Amygdala (tissue), 56 donors: ENCODE results near the gene SPATA32.
"Not testable (repeated sequence)": the region's sequence is repeated elsewhere in the genome, so short reads cannot be mapped to it uniquely, and the experiment has no call there.

Source experiments
- DNase-seq, 56 donors: peaks; one replicate each; lab custom pipeline; 2025; lab: John Stamatoyannopoulos, UW

Gene SPATA32

DNA sequence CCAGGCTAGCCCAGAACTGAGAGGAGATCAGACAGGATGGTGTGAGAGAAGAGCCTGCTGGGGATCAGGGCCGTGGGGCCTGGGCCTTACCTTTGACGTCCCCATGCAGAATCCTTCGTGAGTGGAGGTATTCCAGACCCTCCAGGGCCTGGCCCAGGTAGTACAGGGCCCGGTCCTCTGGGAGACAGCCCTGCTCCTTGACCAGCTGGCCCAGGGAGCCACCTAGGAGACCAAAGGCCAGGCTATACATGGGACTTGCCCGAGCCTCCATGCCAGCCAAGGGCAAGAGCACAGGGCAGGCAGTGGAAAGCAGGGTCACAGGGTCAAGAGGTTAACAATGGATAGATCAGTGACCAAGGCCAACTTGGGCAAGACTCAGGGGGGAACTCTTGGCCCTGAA, 12.1 kb upstream of the SPATA32 start:
- DNase-seq = no peak

DNA sequence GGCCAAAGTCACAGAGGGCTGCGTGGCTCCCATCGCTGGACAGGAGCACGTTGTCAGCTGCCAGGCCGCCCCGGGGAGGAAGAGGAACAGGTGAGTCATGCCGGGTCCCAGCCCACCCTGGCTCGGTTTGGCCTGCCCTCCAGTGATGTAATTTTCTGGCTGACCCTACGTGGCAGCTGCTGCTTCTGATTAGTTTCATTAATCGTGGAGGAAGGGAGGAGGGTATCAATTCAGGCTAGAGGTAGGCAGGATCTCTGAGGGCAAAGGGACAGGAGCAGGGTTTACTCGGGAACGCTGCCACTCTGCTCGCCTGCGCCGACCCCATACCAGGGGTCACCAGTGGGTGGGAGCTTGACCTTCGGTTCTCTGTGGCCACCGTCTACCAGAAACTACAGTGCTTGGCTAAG, 11.7 kb upstream of the SPATA32 start:
- DNase-seq = no peak

DNA sequence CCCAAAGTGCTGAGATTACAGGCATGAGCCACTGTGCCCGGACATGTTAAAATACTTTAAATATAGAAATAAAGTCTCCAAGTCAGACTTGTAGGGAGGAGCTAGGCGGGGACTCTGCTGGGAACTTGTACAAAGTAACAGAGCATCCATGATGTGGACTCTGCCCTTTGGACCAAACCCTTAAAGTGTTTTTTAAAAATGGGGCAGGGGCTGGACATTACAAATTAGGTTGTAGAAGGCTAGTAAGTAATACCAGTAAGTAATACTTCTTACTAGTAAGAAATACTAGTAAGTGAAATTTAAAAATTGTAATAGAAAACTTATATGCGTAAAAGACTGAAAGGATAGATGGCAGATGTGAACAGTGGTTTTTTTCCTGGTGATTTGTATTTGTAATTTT, 9.7 kb upstream of the SPATA32 start:
- DNase-seq = no peak

DNA sequence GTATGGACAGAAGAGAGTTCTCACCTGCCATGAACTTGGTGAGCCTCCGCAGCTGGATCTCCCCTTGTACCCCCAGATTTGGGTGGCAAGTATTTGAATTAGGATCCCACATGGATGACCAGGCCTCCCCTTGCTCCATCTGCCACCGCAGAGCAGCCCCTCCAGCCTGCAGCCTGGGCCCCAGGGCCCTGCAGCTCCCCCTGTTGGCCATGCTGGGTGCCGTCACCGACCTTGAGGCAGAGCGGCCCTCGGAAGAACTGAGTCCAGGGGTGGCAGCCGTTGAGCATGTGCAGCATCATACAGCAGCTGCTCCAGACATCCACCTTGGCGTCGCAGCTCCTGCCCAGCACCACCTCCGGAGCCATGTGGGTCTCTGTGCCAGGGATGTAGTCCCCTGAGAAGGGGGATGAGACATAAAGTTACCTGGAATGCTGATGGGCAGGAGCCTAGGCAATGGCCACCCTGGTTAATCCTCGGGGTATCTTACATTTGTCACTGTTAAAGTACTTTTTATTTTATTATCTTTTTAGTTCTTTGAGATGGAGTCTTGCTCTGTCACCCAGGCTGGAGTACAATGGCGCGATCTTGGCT, 9.0 kb upstream of the SPATA32 start:
- no peak for DNase-seq

DNA sequence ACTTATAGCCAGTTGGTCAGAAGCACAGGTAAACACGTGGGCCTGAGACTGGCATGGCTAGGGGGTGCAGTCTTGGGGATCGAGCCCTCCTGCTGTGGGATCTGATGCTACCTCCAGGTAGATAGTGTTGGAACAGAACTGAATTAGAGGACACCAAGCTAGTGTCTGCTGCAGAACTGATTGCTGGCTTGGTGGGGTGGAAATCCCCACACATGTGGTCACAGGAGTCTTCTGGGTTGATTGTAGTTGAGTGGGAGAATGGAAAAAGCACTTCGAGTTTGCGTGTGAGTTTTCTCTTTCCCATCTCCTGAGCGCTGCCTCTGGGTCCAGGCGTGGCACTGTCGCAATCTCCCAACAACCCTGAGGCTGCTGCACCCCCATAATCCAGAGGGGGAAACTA, 8.0 kb upstream of the SPATA32 start:
- no peak for DNase-seq

GRCh38 chr17:45267436-45268055, 5.7 kb upstream of the SPATA32 start:
- DNase-seq = no peak

DNA sequence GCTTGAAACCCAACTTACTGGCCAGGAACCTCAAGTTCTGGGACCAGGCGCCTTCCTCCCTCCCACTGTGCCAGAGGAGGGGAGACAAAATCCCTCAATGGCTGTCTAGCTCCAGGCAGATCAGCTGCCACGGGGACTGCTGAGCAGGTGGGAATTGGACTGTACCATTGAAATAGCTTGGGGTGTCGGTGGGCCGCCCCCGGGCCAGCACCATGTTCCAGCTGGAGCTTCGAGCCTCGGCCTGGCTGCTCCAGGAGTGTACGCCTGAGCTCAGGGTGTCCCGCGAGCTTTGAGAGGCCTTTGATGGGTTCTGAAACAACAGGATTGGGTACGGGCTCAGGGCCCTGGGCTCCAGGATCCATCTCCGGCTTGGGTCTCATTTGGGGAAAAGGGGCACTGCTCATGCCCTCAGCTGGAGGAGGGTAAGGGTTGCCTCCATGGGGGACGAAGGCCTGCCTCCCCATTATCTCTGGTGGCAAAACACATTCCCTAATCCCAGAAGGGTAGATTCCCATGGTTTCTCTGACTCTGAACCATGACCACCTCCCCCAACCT, 4.6 kb upstream of the SPATA32 start:
- DNase-seq = no peak

DNA sequence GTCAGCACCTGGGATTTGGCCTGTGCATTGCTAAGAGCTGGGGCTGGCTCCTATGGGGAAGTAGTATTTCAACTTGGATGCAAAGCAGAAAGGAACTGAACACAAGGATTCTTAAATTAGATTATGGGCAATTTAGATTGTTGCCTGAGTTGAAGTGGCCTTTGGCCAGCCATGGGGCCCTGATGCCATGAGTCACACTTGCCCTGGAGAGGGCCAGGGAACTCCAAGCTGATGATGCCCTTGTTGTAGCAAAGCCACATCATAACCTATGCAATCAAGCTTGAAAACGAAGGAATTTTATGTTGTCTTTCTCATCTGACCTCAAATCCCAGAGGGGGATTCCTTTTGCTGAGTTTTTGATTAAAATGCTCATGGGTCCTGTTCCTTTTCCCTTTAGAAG, 3.9 kb upstream of the SPATA32 start:
- no peak for DNase-seq

GRCh38 chr17:45264988-45265387, 3.1 kb upstream of the SPATA32 start:
- no peak for DNase-seq

GRCh38 chr17:45264430-45264829, 2.5 kb upstream of the SPATA32 start:
- DNase-seq = no peak

GRCh38 chr17:45263477-45263860, 1.6 kb upstream of the SPATA32 start:
- no peak for DNase-seq

DNA sequence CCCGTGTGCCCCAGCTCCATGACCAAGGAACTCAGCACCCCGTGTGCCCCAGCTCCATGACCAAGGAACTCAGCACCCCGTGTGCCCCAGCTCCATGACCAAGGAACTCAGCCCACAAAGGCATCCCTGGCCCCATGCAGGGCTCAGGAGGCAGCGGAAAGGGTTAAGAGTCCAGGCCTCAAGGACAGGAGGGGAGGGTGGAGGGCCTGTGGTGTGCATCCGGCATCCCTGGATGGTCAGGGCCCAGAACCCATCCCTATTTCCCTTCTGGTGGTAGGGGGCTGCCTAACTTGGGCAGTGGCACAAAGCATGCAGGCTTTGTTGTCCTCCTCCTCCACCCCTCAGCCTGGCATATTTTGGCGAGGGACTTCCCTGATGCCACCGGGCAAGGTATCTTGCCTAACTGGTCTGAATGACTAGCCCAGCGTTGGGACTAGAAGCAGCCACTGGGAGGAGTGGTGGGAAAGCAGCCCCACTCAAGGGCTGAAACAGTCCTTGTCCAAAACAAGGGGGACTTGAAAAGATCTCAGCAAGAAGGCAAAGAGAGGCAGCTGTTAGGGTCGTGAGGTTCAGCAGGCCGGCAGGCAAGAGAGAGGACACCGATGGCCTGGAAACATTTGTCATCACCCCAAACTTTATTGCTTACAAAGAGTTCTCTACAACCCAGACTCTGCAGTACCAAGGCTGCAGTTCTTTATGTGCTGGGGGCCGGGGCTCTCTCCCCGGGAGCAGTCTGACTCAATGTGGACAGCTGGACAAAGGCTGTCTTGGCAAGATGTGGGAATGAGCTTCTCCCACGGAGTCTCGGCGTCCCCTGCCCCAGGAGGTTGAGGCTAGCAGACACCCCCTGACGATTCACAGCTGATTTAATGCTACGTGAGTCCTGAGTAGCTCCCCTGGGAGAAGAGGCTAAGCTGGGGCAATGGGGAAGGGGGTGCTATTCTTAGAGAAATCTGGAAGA, 902 bp upstream of the SPATA32 start:
- DNase-seq = no peak

DNA sequence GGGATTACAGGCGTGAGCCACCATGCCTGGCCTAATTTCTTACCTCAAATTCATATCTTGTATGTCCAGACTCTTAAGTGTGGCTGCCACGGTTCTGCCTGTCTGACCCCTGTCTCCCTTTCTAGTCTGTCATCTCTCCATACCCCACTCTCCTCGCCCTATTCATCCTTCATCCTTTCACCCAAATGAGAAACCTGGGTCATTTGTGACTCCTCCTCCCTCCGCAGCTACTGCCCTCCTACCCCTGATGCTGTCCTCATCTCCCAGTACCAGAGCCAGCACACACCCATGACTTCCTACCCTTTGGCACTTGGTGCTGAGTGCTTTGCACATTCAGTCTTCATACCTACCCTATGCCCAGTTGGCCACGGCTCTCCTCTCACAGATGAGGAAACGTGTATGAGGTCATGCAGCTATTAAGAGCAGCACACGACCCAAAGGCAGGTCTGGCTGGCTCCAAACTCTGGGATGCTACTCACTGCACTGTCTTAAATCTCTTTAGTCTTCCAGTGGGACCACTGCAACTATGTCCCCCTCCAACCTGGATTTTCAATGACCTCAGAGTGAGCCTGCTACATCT, 1.6 kb downstream of the SPATA32 start:
- DNase-seq = no peak

DNA sequence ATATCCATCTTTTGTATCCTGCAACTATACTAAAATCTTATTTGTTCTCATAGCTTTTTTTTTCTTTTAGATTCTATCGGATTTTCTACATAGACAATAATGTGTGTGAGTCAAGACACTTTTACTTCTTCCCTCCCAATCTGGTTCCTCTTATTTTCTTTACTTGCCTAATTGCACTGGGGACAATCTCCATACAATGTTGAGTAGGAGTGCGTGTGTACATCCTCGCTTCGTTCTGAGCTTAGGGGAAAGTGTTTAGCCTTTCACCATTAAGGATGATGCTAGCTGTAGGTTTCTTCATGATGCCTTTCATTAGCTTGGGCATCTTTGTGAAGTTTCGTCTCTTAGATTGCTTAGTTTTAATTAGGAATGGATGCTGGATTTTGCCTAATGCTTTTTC, 2.9 kb downstream of the SPATA32 start:
- DNase-seq = no peak

DNA sequence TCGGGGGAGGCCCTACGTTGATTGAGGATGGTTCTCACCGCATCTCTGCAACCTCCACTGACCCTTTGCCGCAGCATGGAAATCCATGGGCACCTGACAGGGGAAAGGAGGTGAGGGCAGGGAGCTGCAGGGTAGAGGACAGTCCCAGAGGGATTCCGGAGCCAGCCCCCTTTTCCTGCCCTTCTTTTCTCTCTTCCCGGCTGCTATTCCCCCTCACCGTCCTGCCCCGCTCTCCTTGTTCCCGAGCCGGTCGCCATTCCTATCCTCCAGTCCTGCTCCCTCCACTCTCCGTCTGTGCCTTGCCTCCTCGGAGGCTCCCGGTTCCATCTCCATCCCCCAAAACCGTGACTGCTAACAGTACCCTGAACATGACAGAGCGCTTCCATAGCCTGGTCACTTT, 4.8 kb downstream of the SPATA32 start:
- DNase-seq = no peak

GRCh38 chr17:45256114-45256966, 5.6 kb downstream of the SPATA32 start:
- no peak for DNase-seq

GRCh38 chr17:45255358-45255757, 6.5 kb downstream of the SPATA32 start:
- no peak for DNase-seq

DNA sequence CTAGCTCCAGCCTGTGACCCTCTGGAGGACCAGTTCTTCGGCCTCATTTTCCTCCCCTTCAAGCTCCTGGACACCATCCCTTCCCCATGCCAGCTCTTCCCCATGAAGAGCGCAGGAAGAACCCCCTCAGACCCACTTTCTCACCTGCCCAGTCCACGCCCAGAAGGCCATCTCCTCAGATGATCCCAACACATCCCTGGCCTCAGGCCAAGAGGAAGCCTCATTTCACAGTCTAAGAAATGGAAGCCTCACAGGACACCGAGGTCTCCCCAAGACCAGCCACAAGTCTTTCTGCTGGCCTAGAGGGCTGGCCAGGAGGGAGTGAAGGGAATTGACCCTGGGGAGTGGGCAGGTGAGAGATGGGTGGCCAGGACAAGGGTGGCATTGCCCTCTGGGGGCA, 8.0 kb downstream of the SPATA32 start:
- no peak for DNase-seq

GRCh38 chr17:45253237-45253636, 8.7 kb downstream of the SPATA32 start:
- DNase-seq = not testable (repeated sequence)

GRCh38 chr17:45251931-45252330, 10.0 kb downstream of the SPATA32 start:
- DNase-seq = no peak
